Activated CD8-positive, alpha-beta T cell treated with anti-CD3 and anti-CD28 coated beads for 36 hours (primary cell): ENCODE data around the gene LDLRAD2. TPM values are rescaled to one million over a fixed set of nuclear protein-coding genes. Genes with fewer than 3 reads are reported as not detected.
"Not testable (repeated sequence)": the region's sequence is repeated elsewhere in the genome, so short reads cannot be mapped to it uniquely, and the experiment has no call there.

ENCODE experiments used
- ATAC-seq: fragments of 200-7000 bp; cut with Tn5 transposase; one replicate; pipeline ENCODE4 v1.10.0; 2021; ENCODE audit warnings: mild to moderate bottlenecking, moderate library complexity
- CTCF ChIA-PET: fragments of 350-600 bp; sonication (Branson Sonifier 250); formaldehyde crosslinking; loops from one replicate; lab custom pipeline; 2021; ENCODE audit warnings: antibody characterized with exemption; lab: Charles Lee
- POLR2A ChIA-PET: fragments of 350-600 bp; sonication (Branson Sonifier 250); formaldehyde crosslinking; loops from one replicate; lab custom pipeline; 2021; ENCODE audit warnings: antibody characterized with exemption; lab: Charles Lee
- DNase-seq: peaks from one replicate; pipeline ENCODE4 v3.0.0-alpha.2; 2020
- H3K27ac Mint-ChIP-seq: one replicate; pipeline ENCODE4 v1.8.0; 2021; ENCODE audit warnings: mild to moderate bottlenecking, mixed read lengths
- H3K27me3 Mint-ChIP-seq: one replicate; pipeline ENCODE4 v1.8.0; 2021; ENCODE audit warnings: mixed read lengths
- H3K36me3 Mint-ChIP-seq: one replicate; pipeline ENCODE4 v1.8.0; 2021; ENCODE audit warnings: low read depth, mixed read lengths
- H3K4me1 Mint-ChIP-seq: one replicate; pipeline ENCODE4 v1.8.0; 2021; ENCODE audit warnings: low read depth, mixed read lengths
- H3K4me3 Mint-ChIP-seq: one replicate; pipeline ENCODE4 v1.8.0; 2021; ENCODE audit warnings: mild to moderate bottlenecking, moderate library complexity, mixed read lengths
- H3K9me3 Mint-ChIP-seq: one replicate; pipeline ENCODE4 v1.8.0; 2021; ENCODE audit warnings: mixed read lengths
- intact Hi-C: fragments of 100-400 bp; cut with micrococcal nuclease; formaldehyde crosslinking; loops from one replicate; pipeline ENCODE4 v1.10.0; 2022
- total RNA-seq, 2 experiments: library from RNA; stranded (reverse); gene quantifications; one replicate each; pipeline ENCODE4 v1.2.3, GENCODE V29; 2021
- TF ChIP-seq, protein P1 (sequence below): fragments of 200-600 bp; IDR thresholded peaks from one replicate; pipeline ENCODE4 v1.8.0; 2022; ENCODE audit warnings: antibody characterized with exemption, mild to moderate bottlenecking

Gene LDLRAD2
- total RNA-seq, 2 experiments from 2014 or later: 0.07 TPM; not detected in 1

DNA sequence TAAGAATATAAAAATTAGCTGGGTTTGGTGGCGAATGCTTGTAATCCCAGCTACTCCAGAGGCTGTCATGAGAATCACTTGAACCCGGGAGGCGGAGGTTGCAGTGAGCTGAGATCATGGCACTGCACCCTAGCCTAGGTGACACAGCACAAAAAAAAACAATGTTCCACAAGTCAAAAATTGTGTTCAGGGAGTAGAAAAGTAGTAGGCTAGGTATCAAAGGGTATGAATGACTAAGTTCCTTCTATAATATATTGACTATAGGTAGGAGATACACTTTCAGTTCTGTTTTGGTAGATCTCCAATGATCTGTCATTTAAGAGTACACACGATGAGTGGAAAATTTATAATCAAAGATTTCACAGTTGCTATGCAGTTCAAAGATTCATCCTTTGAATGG lies 45.9 kb upstream of the LDLRAD2 start:
- Mint-ChIP-seq H3K27me3 (no peaks in the 10 kb centered on the region), H3K4me3 (no peak overlapping the region), H3K9me3 (no peaks in the 10 kb centered on the region), H3K27ac (peak overlapping the region; percentile 57), H3K4me1 (peaks cover 54% of the 10 kb centered on the region), H3K36me3 (peaks cover 10% of the 10 kb centered on the region)
- ChIA-PET POLR2A (interaction anchor here (0.6 to 1.7 kb wide), 2 partner anchors 12 to 16 kb away, joined by 4 to 5 read pairs; partner anchors contain the start of gene USP48), CTCF (no interaction called here)
- DNase-seq (no peak), ATAC-seq (peak; percentile 71)
- TF ChIP-seq, protein P1, sequence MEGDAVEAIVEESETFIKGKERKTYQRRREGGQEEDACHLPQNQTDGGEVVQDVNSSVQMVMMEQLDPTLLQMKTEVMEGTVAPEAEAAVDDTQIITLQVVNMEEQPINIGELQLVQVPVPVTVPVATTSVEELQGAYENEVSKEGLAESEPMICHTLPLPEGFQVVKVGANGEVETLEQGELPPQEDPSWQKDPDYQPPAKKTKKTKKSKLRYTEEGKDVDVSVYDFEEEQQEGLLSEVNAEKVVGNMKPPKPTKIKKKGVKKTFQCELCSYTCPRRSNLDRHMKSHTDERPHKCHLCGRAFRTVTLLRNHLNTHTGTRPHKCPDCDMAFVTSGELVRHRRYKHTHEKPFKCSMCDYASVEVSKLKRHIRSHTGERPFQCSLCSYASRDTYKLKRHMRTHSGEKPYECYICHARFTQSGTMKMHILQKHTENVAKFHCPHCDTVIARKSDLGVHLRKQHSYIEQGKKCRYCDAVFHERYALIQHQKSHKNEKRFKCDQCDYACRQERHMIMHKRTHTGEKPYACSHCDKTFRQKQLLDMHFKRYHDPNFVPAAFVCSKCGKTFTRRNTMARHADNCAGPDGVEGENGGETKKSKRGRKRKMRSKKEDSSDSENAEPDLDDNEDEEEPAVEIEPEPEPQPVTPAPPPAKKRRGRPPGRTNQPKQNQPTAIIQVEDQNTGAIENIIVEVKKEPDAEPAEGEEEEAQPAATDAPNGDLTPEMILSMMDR: no peak
- intact Hi-C loops: no loop called here

DNA sequence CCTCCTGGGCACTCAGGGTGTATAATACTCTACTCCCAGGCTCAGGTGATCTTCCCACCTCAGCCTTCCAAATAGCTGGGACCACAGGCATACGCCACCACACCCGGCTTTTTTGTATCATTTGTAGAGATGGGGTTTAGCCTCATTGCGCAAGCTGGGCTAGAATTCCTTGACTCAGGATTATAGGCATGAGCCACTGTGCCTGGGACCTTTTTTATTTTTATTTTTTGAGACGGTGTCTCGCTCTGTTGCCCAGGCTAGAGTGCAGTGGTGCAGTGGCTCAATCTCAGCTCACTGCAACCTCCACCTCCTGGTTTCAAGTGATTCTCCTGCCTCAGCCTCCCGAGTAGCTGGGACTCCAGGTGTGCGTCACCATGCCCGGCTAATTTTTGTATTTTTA lies 45.0 kb upstream of the LDLRAD2 start:
- POLR2A ChIA-PET: interaction anchor here (1.1 to 1.7 kb wide), 3 partner anchors 13 to 16 kb away, joined by 4 to 5 read pairs (median 4); partner anchors contain the start of gene USP48
- peak overlapping the region; percentile 20 for H3K27ac Mint-ChIP-seq
- H3K4me1 Mint-ChIP-seq: peaks cover 48% of the 10 kb centered on the region
- H3K4me3 Mint-ChIP-seq, CTCF ChIA-PET, H3K27me3 Mint-ChIP-seq, ATAC-seq, H3K9me3 Mint-ChIP-seq, DNase-seq, intact Hi-C loops: not testable (repeated sequence)
- peaks cover 11% of the 10 kb centered on the region for H3K36me3 Mint-ChIP-seq

DNA sequence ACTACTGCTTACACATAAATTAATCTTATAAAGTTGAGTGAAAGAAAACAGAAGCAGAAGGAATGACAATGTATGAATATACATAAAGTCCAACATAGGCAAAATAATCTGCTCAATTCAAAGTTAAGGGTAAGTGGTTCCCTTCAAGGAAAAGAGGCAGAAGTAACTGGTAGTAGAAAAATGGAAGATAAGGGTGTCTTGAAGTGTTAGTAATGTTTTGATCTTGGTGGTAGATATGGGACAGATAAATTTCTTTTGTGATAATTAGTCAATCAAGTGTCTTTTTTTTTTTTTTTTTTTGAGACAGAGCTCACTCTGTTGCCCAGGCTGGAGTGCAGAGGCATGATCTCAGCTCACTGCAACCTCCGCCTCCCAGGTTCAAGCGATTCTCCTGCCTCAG lies 41.9 kb upstream of the LDLRAD2 start:
- H3K4me1 Mint-ChIP-seq: peaks cover 37% of the 10 kb centered on the region
- DNase-seq (no peak), ATAC-seq (no peak)
- POLR2A ChIA-PET: no interaction called here
- TF ChIP-seq, protein P1: no peak
- H3K9me3 Mint-ChIP-seq: no peaks in the 10 kb centered on the region
- intact Hi-C loops: no loop called here
- no peak overlapping the region for H3K27ac Mint-ChIP-seq
- CTCF ChIA-PET: no interaction called here
- H3K36me3 Mint-ChIP-seq: peaks cover 9% of the 10 kb centered on the region
- no peak overlapping the region for H3K4me3 Mint-ChIP-seq
- H3K27me3 Mint-ChIP-seq: no peaks in the 10 kb centered on the region

DNA sequence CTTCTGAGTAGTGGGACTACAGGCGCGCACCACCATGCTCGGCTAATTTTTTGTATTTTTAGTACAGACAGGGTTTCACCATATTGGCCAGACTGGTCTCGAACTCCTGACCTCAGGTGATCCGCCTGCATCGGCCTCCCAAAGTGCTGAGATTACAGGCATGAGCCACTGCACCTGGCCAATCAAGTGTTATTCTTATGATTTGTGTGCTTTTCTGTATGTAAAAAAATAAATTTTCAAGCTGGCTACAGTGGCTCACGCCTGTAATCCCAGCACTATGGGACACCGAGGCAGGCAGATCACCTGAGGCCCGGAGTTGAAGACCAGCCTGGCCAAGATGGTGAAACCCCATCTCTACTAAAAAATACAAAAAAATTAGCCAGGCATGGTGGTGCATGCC lies 41.5 kb upstream of the LDLRAD2 start:
- peaks cover 37% of the 10 kb centered on the region for H3K4me1 Mint-ChIP-seq
- CTCF ChIA-PET, POLR2A ChIA-PET, intact Hi-C loops, H3K27me3 Mint-ChIP-seq, DNase-seq, H3K27ac Mint-ChIP-seq, H3K36me3 Mint-ChIP-seq, ATAC-seq, H3K9me3 Mint-ChIP-seq, H3K4me3 Mint-ChIP-seq: not testable (repeated sequence)

DNA sequence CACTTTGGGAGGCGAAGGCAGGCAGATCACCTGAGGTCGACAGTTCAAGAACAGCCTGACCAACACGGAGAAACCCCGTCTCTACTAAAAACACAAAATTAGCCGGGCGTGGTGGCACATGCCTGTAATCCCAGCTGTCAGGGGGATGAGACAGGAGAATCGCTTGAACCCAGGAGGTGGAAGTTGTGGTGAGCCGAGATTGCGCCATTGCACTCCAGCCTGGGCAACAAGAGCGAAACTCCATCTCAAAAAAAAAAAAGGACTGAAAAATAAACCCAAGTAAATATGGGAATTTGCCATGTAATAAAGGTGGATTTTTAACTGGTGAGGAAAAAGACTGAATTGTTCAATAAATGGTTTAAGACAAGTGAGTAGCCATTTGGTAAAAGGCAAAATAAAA lies 40.4 kb upstream of the LDLRAD2 start:
- H3K36me3 Mint-ChIP-seq, H3K9me3 Mint-ChIP-seq, POLR2A ChIA-PET, DNase-seq, intact Hi-C loops, ATAC-seq, H3K27me3 Mint-ChIP-seq, H3K4me3 Mint-ChIP-seq, CTCF ChIA-PET, H3K27ac Mint-ChIP-seq: not testable (repeated sequence)
- peaks cover 36% of the 10 kb centered on the region for H3K4me1 Mint-ChIP-seq

DNA sequence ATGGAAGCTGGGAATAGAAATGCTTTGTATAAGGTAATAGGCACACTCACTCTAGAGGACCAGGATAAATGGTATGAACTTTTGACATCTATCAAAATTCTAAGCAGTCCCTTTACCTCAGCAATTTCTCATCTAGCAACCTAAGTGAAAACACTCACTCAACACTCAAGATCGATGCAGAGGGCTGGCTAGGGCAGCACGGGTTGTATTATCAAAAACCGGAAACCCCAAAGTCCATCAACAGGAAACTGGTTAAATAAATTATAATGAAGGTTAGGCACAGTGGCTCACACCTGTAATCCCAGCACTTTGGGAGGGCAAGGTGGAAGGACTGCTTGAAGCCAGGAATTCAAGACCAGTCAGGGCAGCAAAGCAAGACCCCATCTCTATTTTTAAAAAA lies 38.5 kb upstream of the LDLRAD2 start:
- no peaks in the 10 kb centered on the region for H3K9me3 Mint-ChIP-seq
- POLR2A ChIA-PET: interaction anchor here (1.6 kb wide), 1 partner anchor 251 kb away, joined by 3 read pairs; no protein-coding TSS in a partner anchor
- ATAC-seq: peak; percentile 73
- no peak overlapping the region for H3K4me3 Mint-ChIP-seq
- no peaks in the 10 kb centered on the region for H3K27me3 Mint-ChIP-seq
- H3K27ac Mint-ChIP-seq: no peak overlapping the region
- intact Hi-C loops: no loop called here
- H3K4me1 Mint-ChIP-seq: peaks cover 40% of the 10 kb centered on the region
- H3K36me3 Mint-ChIP-seq: peaks cover 17% of the 10 kb centered on the region
- DNase-seq: peak; percentile 44
- CTCF ChIA-PET: no interaction called here
- TF ChIP-seq, protein P1: no peak
